Astrocyte (in vitro differentiated cells and primary cell): ENCODE results near the gene MATCAP1. TPM values are rescaled to one million over a fixed set of nuclear protein-coding genes. Genes with fewer than 3 reads are reported as not detected.

Source experiments
- DNase-seq: peaks from one replicate; pipeline ENCODE4 v3.0.0-alpha.2; 2010; ENCODE audit warnings: low read depth
- FAIRE-seq: peaks from 2 replicates; lab custom pipeline; 2011; peaks lifted over from hg19 to GRCh38; lab: Jason Lieb, UNC
- H2AFZ ChIP-seq: 2 replicates; pipeline ENCODE4 v1.6.0; 2012; ENCODE audit warnings: low read depth, low read length, inconsistent platforms
- H3K27ac ChIP-seq: 2 replicates; pipeline ENCODE4 v1.5.1; 2011; ENCODE audit warnings: low read depth, low read length, inconsistent platforms
- H3K27me3 ChIP-seq: 2 replicates; pipeline ENCODE4 v1.6.0; 2011; ENCODE audit warnings: low read length, inconsistent platforms; ENCODE audit not compliant: insufficient read depth
- H3K36me3 ChIP-seq: 2 replicates; pipeline ENCODE4 v1.5.1; 2011; ENCODE audit warnings: low read length, inconsistent platforms; ENCODE audit not compliant: insufficient read depth
- H3K4me1 ChIP-seq: 2 replicates; pipeline ENCODE4 v1.5.1; 2011; ENCODE audit warnings: low read length, inconsistent platforms; ENCODE audit not compliant: insufficient read depth
- H3K4me2 ChIP-seq: 2 replicates; pipeline ENCODE4 v1.6.0; 2012; ENCODE audit warnings: low read length, inconsistent platforms
- H3K4me3 ChIP-seq: 2 replicates; pipeline ENCODE4 v1.5.1; 2011; ENCODE audit warnings: low read depth, mild to moderate bottlenecking, low read length, inconsistent platforms; ENCODE audit not compliant: insufficient read depth
- H3K79me2 ChIP-seq: 2 replicates; pipeline ENCODE4 v1.6.0; 2012; ENCODE audit warnings: mild to moderate bottlenecking, low read length, inconsistent platforms; ENCODE audit not compliant: insufficient read depth
- H3K9ac ChIP-seq: 2 replicates; pipeline ENCODE4 v1.6.0; 2012; ENCODE audit warnings: mild to moderate bottlenecking, low read length, inconsistent platforms
- H3K9me3 ChIP-seq: 2 replicates; pipeline ENCODE4 v1.5.1; 2012; ENCODE audit warnings: low read depth, mild to moderate bottlenecking, low read length, inconsistent platforms; ENCODE audit not compliant: insufficient read depth
- H4K20me1 ChIP-seq: 2 replicates; pipeline ENCODE4 v1.6.0; 2012; ENCODE audit warnings: low read length, inconsistent platforms; ENCODE audit not compliant: insufficient read depth
- H3K27ac Mint-ChIP-seq: one replicate; pipeline ENCODE4 v1.8.0; 2021; ENCODE audit warnings: mild to moderate bottlenecking, mixed read lengths; ENCODE audit not compliant: unreplicated experiment
- H3K27me3 Mint-ChIP-seq: one replicate; pipeline ENCODE4 v1.8.0; 2021; ENCODE audit warnings: low read depth, mixed read lengths; ENCODE audit not compliant: unreplicated experiment
- H3K36me3 Mint-ChIP-seq: one replicate; pipeline ENCODE4 v1.8.0; 2021; ENCODE audit warnings: low read depth, mixed read lengths; ENCODE audit not compliant: unreplicated experiment
- H3K4me1 Mint-ChIP-seq: one replicate; pipeline ENCODE4 v1.8.0; 2021; ENCODE audit warnings: low read depth, mixed read lengths; ENCODE audit not compliant: unreplicated experiment
- H3K4me3 Mint-ChIP-seq: one replicate; pipeline ENCODE4 v1.8.0; 2021; ENCODE audit warnings: mild to moderate bottlenecking, moderate library complexity, mixed read lengths; ENCODE audit not compliant: unreplicated experiment
- H3K9me3 Mint-ChIP-seq: one replicate; pipeline ENCODE4 v1.8.0; 2021; ENCODE audit warnings: mild to moderate bottlenecking, mixed read lengths; ENCODE audit not compliant: unreplicated experiment
- CTCF ChIP-seq: IDR thresholded peaks from 2 replicates; pipeline ENCODE4 v1.5.1; 2011; ENCODE audit warnings: low read depth, mild to moderate bottlenecking, inconsistent platforms, low read length, moderate library complexity; ENCODE audit not compliant: insufficient read depth
- EZH2 ChIP-seq: IDR thresholded peaks from 2 replicates; pipeline ENCODE4 v1.6.1; 2012; ENCODE audit warnings: mild to moderate bottlenecking, low read length, inconsistent platforms; ENCODE audit not compliant: insufficient read depth
- total RNA-seq: library from RNA; stranded (reverse); gene quantifications from 2 replicates; pipeline ENCODE4 v1.2.1, GENCODE V29; 2021

MATCAP1 gene
- total RNA-seq, 1 donor from 2014 or later = 26.1 TPM

- no peaks in the 10 kb centered on the region for H3K79me2 ChIP-seq
- H3K4me1 ChIP-seq = peaks cover 12% of the 10 kb centered on the region
- H3K9me3 Mint-ChIP-seq = no peaks in the 10 kb centered on the region
- H3K36me3 Mint-ChIP-seq = peaks cover 12% of the 10 kb centered on the region
- no peaks in the 10 kb centered on the region for H3K27me3 ChIP-seq
- FAIRE-seq (no peak), DNase-seq (no peak)
- TF ChIP-seq CTCF (no peak), EZH2 (no peak)
- peak overlapping the region; percentile 14 for H3K4me3 Mint-ChIP-seq
- H3K9me3 ChIP-seq = no peaks in the 10 kb centered on the region
- no peaks in the 10 kb centered on the region for H4K20me1 ChIP-seq
- H3K27ac ChIP-seq = no peak overlapping the region
- no peak overlapping the region for H3K4me2 ChIP-seq
- H3K36me3 ChIP-seq = no peaks in the 10 kb centered on the region
- H3K27ac Mint-ChIP-seq = no peak overlapping the region
- no peak overlapping the region for H2AFZ ChIP-seq
- H3K4me1 Mint-ChIP-seq = peaks cover 2% of the 10 kb centered on the region
- H3K27me3 Mint-ChIP-seq = peaks cover 8% of the 10 kb centered on the region
- H3K9ac ChIP-seq = no peak overlapping the region
- H3K4me3 ChIP-seq = no peak overlapping the region
Observed at GRCh38 chr16:67210069-67210937, 26.5 kb upstream of the MATCAP1 start.

GRCh38 chr16:67209565-67209964 is 25.8 kb upstream of the MATCAP1 start:
- no peak overlapping the region for H3K4me2 ChIP-seq
- TF ChIP-seq EZH2 (no peak), CTCF (no peak)
- Mint-ChIP-seq H3K27me3 (peaks cover 6% of the 10 kb centered on the region), H3K4me3 (no peak overlapping the region), H3K9me3 (no peaks in the 10 kb centered on the region), H3K36me3 (peaks cover 8% of the 10 kb centered on the region), H3K4me1 (peaks cover 2% of the 10 kb centered on the region), H3K27ac (no peak overlapping the region)
- no peak overlapping the region for H2AFZ ChIP-seq
- DNase-seq (no peak), FAIRE-seq (no peak)
- no peaks in the 10 kb centered on the region for H3K36me3 ChIP-seq
- H3K4me3 ChIP-seq = no peak overlapping the region
- H4K20me1 ChIP-seq = no peaks in the 10 kb centered on the region
- H3K27me3 ChIP-seq = no peaks in the 10 kb centered on the region
- no peak overlapping the region for H3K27ac ChIP-seq
- no peaks in the 10 kb centered on the region for H3K79me2 ChIP-seq
- H3K4me1 ChIP-seq = peaks cover 12% of the 10 kb centered on the region
- H3K9ac ChIP-seq = no peak overlapping the region
- H3K9me3 ChIP-seq = no peaks in the 10 kb centered on the region
